ENCODE measurements around the gene PRDM16.

DNA sequence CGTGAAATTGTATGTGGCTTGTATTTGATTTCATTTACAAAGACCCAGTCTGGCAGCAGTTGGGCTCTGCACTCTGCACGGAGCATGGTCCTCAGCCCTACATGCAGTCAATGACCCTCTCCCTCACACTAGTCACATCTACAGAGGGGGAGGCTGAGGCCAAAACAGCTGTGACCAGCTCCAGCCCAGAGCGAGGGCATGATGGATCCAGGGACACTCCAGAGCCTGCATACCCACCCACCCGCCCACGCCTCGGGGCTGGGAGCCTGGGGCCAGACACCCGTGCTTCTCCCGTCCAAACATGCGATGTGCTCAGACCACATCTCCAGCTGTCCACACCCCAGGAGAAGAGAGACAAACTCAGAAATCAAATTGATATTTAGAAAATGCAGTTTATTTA, 14.0 kb upstream of the PRDM16 start:
- TF ChIP-seq, protein P1, sequence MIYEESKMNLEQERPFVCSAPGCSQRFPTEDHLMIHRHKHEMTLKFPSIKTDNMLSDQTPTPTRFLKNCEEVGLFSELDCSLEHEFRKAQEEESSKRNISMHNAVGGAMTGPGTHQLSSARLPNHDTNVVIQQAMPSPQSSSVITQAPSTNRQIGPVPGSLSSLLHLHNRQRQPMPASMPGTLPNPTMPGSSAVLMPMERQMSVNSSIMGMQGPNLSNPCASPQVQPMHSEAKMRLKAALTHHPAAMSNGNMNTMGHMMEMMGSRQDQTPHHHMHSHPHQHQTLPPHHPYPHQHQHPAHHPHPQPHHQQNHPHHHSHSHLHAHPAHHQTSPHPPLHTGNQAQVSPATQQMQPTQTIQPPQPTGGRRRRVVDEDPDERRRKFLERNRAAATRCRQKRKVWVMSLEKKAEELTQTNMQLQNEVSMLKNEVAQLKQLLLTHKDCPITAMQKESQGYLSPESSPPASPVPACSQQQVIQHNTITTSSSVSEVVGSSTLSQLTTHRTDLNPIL (CRISPR knock-in tag; IDR thresholded peaks at IDR 0.05; ENCODE audit: low read depth), result no peak
- no peak for TF ChIP-seq ZC3H10 (CRISPR knock-in tag; IDR thresholded peaks at IDR 0.05)
- TF ChIP-seq, protein P2, sequence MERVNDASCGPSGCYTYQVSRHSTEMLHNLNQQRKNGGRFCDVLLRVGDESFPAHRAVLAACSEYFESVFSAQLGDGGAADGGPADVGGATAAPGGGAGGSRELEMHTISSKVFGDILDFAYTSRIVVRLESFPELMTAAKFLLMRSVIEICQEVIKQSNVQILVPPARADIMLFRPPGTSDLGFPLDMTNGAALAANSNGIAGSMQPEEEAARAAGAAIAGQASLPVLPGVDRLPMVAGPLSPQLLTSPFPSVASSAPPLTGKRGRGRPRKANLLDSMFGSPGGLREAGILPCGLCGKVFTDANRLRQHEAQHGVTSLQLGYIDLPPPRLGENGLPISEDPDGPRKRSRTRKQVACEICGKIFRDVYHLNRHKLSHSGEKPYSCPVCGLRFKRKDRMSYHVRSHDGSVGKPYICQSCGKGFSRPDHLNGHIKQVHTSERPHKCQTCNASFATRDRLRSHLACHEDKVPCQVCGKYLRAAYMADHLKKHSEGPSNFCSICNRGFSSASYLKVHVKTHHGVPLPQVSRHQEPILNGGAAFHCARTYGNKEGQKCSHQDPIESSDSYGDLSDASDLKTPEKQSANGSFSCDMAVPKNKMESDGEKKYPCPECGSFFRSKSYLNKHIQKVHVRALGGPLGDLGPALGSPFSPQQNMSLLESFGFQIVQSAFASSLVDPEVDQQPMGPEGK (CRISPR knock-in tag; IDR thresholded peaks at IDR 0.05; ENCODE audit: borderline replicate concordance), result no peak
